SJSA1 (cell line): Measurements from ENCODE around the gene PRR7. TPM values are rescaled to one million over a fixed set of nuclear protein-coding genes. Genes with fewer than 3 reads are reported as not detected.

Source experiments
- DNase-seq, 2 experiments: peaks; one replicate each; pipeline ENCODE4 v3.0.0-alpha.2; 2015 to 2020; ENCODE audit warnings: low spot score in 2 of 2, low read depth in 1 of 2
- H3K27ac ChIP-seq: fragments of 250-450 bp; sonication (Bioruptor Pico); 2 replicates; pipeline ENCODE4 v1.5.1; 2020; ENCODE audit warnings: mild to moderate bottlenecking, moderate library complexity
- H3K27me3 ChIP-seq: fragments of 250-450 bp; sonication (Bioruptor Pico); replicated peaks from 2 replicates; pipeline ENCODE4 v1.5.1; 2020; ENCODE audit warnings: mild to moderate bottlenecking, moderate library complexity
- H3K36me3 ChIP-seq: fragments of 250-450 bp; sonication (Bioruptor Pico); 2 replicates; pipeline ENCODE4 v1.5.1; 2020; ENCODE audit warnings: mild to moderate bottlenecking
- H3K4me1 ChIP-seq: fragments of 250-450 bp; sonication (Bioruptor Pico); replicated peaks from 2 replicates; pipeline ENCODE4 v1.6.1; 2021; ENCODE audit warnings: mild to moderate bottlenecking
- H3K4me3 ChIP-seq: fragments of 250-450 bp; sonication (Bioruptor Pico); 2 replicates; pipeline ENCODE4 v1.5.1; 2020; ENCODE audit warnings: mild to moderate bottlenecking
- H3K9me3 ChIP-seq: fragments of 250-450 bp; sonication (Bioruptor Pico); replicated peaks from 2 replicates; pipeline ENCODE4 v1.5.1; 2020; ENCODE audit warnings: mild to moderate bottlenecking
- total RNA-seq: library from RNA; depleted of rRNA; stranded (reverse); fragments of >200 nt; shearing (Covaris generic); gene quantifications from 2 replicates; pipeline ENCODE4 v1.2.3, GENCODE V29; 2014

The PRR7 gene
- total RNA-seq, 1 experiment from 2014 or later: 7.4 TPM

DNA sequence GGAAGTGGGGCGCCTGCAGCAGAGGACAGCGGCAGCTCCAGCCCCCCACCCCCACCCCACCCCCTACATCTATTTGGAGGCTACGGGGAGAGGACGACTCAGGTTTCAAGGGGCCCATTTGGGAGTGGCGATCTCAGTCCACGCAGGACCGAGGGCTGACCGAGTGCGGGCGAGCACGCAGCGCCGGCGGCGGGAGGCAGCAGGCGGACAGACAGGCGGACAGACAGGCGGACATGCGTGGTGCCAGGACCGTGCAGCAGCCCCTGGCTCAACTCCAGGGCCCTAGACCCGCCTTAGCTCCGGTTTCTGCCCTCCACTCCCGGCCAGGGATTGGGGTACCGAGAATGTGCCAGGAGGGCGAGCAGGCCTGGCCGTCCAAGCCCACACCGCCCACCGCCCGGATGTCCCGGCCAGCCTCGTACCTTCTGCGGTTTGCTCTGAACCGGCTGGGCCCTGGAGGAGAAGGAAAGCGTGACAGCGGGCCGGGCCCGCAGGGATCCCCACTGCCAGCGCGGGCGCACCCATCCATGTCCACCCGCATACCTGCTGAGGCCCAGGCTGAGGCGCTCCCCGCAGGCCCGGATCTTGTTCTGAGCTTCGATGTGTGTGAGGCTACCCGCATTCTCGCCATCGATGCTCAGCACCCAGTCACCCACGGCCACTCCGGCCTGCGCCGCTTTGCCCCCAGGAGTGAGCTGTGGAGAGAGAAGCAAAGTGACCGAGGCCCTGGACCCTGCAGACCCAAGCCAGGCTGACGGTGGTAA is 45.6 kb downstream of the PRR7 start:
- peaks cover 32% of the 10 kb centered on the region for H3K4me1 ChIP-seq
- DNase-seq: no peak
- H3K9me3 ChIP-seq: no peaks in the 10 kb centered on the region
- H3K27ac ChIP-seq: no peak overlapping the region
- peaks cover 94% of the 10 kb centered on the region for H3K36me3 ChIP-seq
- no peak overlapping the region for H3K4me3 ChIP-seq
- no peaks in the 10 kb centered on the region for H3K27me3 ChIP-seq

DNA sequence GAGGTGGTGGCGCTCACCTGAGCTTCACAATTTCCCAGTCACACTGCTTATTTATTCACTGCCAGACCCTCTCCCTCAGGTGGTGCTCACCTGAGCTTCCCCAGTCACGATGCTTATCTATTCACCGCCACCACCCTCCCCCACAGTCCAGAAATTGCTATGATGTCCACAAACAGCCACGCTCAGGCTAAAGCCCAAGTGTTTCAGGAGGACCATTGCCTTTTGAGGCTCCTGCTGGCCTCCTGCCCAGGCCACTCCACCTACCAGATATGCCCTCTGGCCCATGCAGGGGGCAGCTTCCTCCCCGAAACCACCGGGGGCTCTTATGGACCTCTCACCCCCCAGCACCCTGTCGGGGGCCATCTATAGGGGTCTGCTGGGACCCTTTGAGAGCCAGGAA is 46.2 kb downstream of the PRR7 start:
- Histone ChIP-seq H3K36me3 (peaks cover 90% of the 10 kb centered on the region), H3K4me3 (no peak overlapping the region), H3K27me3 (no peaks in the 10 kb centered on the region), H3K27ac (no peak overlapping the region), H3K4me1 (peaks cover 34% of the 10 kb centered on the region), H3K9me3 (no peaks in the 10 kb centered on the region)
- no peak for DNase-seq

DNA sequence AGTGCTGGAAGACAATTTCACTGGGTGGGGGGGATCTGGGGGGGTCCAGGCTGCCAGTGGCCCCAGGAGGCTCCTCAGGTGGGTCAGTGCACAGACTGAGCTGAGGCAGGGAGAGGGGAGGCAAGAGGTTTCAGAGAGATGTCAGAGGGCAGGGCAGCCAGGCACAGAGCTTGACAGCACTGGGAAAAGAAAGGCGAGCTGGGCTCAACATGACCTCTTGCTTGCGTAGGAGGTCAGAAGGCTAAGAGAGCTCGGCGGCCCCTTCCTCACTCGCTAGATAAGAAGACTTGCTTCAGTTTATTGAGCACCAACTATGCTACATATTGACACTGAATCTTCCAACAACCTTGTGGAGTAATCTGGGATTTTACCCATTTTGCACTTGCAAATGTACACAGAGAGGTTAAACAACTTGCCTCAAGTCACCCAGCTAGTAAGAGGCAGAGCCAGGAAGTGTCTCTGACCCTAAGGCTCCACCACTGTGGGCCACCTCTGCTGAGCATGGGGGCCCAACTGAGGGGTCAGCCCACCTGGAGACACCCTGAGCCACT is 47.3 kb downstream of the PRR7 start:
- DNase-seq: no peak
- Histone ChIP-seq H3K4me1 (peaks cover 38% of the 10 kb centered on the region), H3K27me3 (no peaks in the 10 kb centered on the region), H3K4me3 (no peak overlapping the region), H3K36me3 (peaks cover 80% of the 10 kb centered on the region), H3K27ac (peak overlapping the region; percentile 40), H3K9me3 (no peaks in the 10 kb centered on the region)

DNA sequence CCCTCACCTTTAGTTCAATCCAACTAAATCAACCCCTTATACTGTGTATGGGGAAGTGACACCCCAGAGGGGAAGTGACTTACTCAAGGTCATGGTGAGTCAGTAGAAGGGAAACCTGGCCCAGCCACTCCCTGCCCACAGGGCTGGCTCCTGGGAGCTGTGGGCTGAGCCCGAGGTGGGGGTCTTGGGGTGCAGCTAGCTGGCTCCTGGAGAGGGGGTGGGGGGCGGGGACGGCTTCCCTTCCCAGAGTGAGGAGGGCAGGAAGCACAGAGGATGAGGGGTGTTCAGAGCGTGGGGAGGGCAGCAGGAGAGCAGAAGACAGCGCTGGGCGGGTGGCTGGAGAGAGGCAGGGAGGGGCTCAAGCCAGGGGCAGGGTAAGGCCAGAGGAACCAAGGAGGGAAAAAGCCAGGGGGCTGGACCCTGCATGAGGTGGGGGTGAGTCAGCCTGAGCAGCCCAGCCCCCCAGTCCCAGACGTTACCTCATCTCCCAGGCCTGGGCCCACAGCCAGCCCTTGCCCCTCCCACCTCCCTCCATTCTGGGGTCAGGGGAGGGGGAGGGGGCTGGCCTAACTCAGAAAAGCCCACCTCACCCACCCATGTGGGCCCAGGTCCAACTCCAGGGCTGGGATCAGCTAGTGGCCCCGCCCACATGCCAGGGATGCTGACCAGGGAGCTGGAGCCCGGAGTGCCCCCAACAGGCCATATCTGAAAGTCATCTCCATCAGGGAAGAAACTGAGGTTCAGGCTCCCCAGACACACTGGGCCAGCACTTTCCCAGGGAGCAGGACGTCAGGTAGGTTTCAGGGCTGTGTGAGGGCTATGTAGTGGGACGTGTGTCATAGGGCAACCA is 48.0 kb downstream of the PRR7 start:
- Histone ChIP-seq H3K4me3 (0 out of 2 replicates have a peak overlapping the region, but pooled peaks have one; percentile 68), H3K9me3 (no peaks in the 10 kb centered on the region), H3K4me1 (peaks cover 38% of the 10 kb centered on the region), H3K27me3 (no peaks in the 10 kb centered on the region), H3K27ac (peak overlapping the region; percentile 40), H3K36me3 (peaks cover 73% of the 10 kb centered on the region)
- DNase-seq: peak; percentile 96 to 98

DNA sequence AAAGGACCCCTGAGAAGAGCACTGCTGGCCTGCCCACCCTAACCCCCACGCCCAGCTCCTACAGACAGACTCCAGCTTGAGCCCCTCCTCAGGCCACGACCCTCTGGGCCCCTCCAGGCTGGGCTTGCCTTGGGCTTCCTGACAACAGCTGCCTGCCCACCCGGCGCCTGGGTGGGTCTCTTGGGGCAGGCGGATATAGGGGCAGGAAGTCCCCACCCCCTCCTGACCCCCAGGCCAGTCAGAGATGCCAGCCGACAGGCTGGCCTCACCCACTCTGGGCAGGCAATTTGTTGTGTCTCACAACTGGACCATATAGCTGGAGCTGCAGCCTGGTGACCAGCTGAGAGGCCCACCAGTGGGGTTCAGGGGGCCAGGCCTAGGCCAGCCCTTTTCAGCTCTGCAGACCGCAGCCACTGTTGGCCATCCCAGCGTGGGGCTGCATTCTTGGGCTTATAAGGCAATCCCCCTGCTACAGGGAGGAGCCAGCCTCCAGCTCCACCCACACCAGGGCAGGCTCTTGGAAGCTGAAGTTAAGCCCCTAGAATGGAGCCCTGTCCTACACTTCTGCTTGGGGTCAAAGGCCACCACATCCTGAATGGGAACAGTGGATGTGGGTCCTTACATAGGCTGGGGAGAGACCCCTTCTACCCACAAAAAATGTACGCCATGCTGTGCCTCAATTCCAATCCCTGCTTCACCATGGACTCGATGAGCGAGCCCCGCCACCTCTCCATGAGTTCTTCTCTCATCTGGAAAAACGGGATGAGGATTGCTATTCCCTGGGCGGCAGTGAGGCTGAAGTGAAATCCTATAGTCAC is 48.8 kb downstream of the PRR7 start:
- no peaks in the 10 kb centered on the region for H3K27me3 ChIP-seq
- H3K9me3 ChIP-seq: no peaks in the 10 kb centered on the region
- peaks cover 42% of the 10 kb centered on the region for H3K4me1 ChIP-seq
- H3K27ac ChIP-seq: peak overlapping the region; percentile 60
- peak overlapping the region; percentile 68 for H3K4me3 ChIP-seq
- DNase-seq: peak; percentile 91 to 96
- peaks cover 64% of the 10 kb centered on the region for H3K36me3 ChIP-seq

DNA sequence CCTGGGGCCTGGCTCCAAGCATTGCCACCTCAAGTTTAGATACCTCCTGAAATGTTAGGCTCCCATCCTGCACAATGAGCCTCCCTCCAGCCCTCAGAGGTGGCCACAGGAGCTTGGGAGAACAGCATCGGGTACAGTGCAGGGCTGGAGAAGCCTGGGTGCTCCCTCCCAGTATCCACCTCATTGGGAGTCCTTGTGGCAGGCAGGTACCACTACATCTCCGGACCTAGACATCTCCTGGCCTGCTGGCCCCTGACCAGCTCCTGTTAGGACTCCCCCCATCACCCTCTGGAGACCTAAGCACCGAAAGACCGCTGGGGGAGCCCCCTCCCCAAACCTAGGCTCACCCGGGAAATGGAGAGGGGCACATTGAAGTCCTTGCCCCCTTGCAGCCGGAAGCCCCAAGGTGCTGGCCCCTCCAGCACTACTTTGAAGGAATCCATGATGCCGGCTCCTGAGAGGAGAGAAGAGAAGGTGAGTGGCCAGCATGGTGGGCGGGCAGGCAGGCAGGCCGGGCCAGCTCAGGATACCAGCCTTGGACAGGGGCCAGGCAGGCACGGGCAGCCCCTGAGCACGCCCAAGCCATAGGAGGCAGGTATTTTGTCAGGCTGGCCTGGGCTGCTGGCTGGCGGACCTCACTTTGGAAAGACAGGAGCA is 49.6 kb downstream of the PRR7 start:
- H3K27ac ChIP-seq: peak overlapping the region; percentile 60
- peak; percentile 73 to 82 for DNase-seq
- H3K27me3 ChIP-seq: no peaks in the 10 kb centered on the region
- peaks cover 49% of the 10 kb centered on the region for H3K4me1 ChIP-seq
- H3K36me3 ChIP-seq: peaks cover 56% of the 10 kb centered on the region
- no peaks in the 10 kb centered on the region for H3K9me3 ChIP-seq
- H3K4me3 ChIP-seq: peak overlapping the region; percentile 68

DNA sequence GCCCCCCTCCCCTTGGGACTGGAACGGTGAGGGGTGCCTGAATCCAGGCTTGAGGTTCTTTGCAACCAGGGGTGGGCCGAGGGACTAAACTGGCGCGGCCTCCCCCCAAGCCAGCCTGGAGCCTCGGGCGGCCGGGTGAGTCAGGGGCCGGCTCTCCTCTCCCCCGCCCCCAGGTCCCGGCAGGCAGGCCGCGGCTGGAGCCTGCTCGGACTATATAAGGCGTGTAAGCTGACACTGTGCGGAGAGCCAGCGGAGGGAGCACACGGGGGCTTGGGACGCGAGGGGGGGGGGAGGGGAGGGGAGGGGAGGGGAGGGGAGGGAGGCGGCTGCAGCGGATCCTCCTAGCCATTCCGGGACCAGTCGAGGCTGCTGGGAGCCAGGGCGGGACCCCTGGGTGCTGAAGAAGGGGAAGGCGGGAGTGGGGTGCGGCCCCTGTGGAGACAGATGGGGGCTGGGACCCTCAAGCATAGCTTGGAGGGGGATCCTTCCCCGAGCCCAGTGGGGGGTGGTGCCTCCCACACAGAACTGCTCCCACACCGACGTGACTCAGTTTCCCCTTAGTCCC is 50.2 kb downstream of the PRR7 start:
- peak overlapping the region; percentile 68 for H3K4me3 ChIP-seq
- peak; percentile 95 to 98 for DNase-seq
- H3K4me1 ChIP-seq: peaks cover 51% of the 10 kb centered on the region
- H3K27me3 ChIP-seq: no peaks in the 10 kb centered on the region
- peak overlapping the region; percentile 60 for H3K27ac ChIP-seq
- no peaks in the 10 kb centered on the region for H3K9me3 ChIP-seq
- H3K36me3 ChIP-seq: peaks cover 51% of the 10 kb centered on the region

DNA sequence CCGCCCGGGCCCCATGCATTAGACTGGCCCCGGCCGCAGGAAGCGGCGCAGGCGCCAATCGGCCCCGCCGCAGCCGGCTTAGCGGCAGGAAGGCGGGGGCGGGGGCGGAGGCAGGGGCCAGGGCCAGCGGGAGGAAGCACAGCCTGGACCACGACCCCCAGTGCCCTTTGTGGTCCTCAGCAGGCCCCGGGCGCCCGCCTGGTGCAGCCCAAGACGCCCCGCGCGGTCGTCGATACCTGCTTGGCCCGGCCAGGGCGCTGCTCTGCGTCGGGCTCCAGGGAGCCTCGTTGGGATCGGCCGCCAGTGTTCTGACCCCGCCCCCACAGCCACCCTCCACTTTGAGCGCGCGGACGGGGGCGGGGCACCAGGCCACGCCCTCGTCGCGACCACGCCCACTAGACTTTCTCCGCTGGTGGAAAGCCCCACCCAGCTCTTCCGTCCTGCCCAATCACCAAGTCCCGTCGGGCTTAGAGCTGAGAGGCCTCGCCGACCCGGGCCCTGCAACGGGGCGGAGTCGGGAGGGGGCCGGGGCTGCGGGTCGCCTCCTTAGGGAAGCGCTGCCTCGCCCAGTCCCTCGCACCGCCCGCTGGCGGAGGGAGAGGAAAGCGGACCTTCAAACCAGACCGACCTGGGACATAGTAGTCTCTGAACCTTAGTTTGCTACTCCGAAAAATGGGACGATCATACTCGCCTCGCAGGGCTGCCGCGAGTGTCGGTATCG is 50.8 kb downstream of the PRR7 start, which contains the start of gene PDLIM7:
PDLIM7 (minus strand) TSS at position 313 of the 721 bp plus-strand sequence. CDS start 1,092 bp downstream, outside the sequence.
- Histone ChIP-seq H3K27ac (peak within 1 kb of the TSS; percentile 60), H3K4me1 (peaks cover 51% of the 10 kb centered on the region), H3K9me3 (no peaks in the 10 kb centered on the region), H3K36me3 (peaks cover 45% of the 10 kb centered on the region), H3K27me3 (no peaks in the 10 kb centered on the region), H3K4me3 (peak within 1 kb of the TSS; percentile 68)
- DNase-seq: peak; percentile 98 to 100

DNA sequence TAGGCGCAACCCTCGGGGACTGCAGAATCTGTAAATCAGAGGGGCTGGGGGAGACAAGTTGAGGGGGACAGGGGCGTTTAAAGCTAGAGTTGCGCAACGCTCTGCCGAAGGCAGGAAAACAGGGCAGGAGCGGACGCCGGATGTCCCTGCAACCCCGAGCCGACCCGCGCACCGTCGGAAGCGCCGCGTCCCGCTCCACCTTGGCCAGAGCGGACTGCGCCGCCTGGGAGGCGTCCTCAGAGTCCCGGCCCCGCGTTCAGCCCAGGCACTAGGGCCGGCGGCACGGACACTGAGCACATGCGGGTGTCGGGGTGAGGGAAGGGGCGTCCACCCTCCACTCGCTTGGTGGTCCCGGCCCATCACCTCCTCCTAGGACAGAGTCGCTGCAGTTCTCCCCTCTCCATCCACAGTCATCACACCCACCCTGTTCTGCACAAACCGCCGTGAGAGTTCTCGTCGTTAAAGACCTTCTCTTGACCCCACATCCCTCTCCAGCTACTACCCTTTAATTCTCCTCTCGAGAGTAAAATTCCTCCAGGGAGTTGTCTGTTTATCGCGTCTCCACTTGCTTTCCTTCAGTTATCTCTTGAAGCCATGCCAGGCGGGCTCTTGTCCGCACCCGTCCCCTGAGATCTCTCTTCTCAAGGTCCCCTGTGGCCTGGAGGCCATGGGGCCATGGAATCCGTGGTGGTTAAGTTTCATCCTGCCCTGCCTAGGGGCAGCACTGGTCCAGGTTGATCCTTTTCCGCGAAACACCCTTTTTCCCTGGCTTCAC is 51.6 kb downstream of the PRR7 start:
- Histone ChIP-seq H3K4me1 (peaks cover 51% of the 10 kb centered on the region), H3K36me3 (peaks cover 38% of the 10 kb centered on the region), H3K4me3 (peak overlapping the region; percentile 68), H3K9me3 (no peaks in the 10 kb centered on the region), H3K27ac (no peak overlapping the region), H3K27me3 (no peaks in the 10 kb centered on the region)
- no peak for DNase-seq

DNA sequence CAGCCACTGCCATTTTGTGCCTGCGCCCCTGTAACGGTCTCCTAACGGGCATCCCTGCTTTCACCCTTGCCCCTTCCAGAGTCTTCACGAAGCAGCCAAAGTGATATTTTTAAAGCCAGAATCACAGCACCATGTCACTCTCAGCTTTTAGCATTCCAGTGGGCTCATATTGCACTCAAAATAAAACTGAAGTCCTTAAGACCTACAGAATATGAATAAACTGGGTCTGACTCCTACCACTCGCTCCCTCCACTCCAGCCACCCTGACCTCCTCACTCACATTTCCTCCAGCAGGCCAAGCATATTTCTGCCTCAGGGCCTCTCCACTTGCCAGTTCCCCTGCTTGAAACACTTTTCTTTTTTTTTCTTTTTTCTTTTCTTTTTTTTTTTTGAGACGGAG is 53.2 kb downstream of the PRR7 start:
- H3K27me3 ChIP-seq: no peaks in the 10 kb centered on the region
- DNase-seq: no peak

DNA sequence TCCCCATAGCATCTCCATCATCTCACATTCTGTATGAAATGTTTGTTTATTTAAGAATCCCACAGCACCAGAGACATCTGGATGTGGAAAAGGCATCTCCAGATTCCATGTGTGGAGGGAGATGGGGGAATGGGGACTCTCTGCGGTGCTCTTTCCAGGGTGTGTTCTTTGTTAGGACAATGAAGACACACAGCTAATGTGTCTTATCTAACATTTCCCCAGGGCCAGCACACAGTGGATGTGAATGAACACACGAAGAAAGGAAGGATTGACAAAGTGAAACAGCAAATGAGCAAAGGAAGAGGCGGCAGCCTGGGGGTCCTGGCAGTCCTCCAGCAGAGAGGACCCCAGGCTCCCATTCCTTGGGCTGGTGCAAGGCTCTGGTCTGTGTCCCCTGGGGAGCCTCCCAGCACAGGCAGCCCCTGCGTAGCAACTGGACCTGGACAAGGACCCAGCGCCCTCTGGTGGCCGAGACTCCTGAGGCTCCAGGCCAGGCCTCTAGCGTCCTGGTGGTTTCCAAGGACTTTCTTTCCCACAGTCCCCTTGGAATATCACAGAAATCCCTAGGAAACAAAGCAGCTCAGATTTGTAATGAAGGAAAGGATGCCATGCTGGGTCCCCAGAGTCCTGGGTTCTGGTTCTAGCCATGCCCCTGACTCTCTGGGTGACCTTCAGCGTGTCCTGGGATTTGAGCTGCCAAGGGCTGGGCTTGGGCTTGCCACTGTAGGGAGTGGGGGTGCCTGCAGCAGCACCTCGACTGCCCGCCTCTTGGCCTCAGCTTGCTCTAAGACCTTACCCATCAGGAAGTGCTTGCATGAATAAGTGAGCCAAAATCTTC is 54.3 kb downstream of the PRR7 start:
- no peaks in the 10 kb centered on the region for H3K27me3 ChIP-seq
- H3K36me3 ChIP-seq: peaks cover 12% of the 10 kb centered on the region
- DNase-seq: peak; percentile 88 to 95
- H3K4me1 ChIP-seq: peaks cover 27% of the 10 kb centered on the region
- H3K9me3 ChIP-seq: no peaks in the 10 kb centered on the region
- no peak overlapping the region for H3K4me3 ChIP-seq
- no peak overlapping the region for H3K27ac ChIP-seq

More for the DNA sequence above, 53.2 kb downstream of the PRR7 start:
- no peak overlapping the region for H3K4me3 ChIP-seq
- peaks cover 38% of the 10 kb centered on the region for H3K4me1 ChIP-seq
- peaks cover 22% of the 10 kb centered on the region for H3K36me3 ChIP-seq
- no peaks in the 10 kb centered on the region for H3K9me3 ChIP-seq
- H3K27ac ChIP-seq: no peak overlapping the region
